OCI-LY1 (cell line): ENCODE data around the gene SLC35F3.

Source experiments
- H2AFZ ChIP-seq: fragments of 200-600 bp; sonication (generic), shearing (Covaris generic); 2 replicates; pipeline ENCODE4 v1.6.0; 2014; ENCODE audit warnings: antibody characterized with exemption, mild to moderate bottlenecking, low read length
- H3F3A ChIP-seq: fragments of 200-600 bp; sonication (generic), shearing (Covaris generic); 2 replicates; pipeline ENCODE4 v1.6.0; 2014; ENCODE audit warnings: mild to moderate bottlenecking, antibody characterized with exemption, low read length, moderate library complexity; ENCODE audit not compliant: insufficient read depth
- H3K27ac ChIP-seq: fragments of 200-600 bp; sonication (generic); 2 replicates; pipeline ENCODE4 v1.5.1; 2014; ENCODE audit warnings: low read length, mixed run types, mild to moderate bottlenecking, low read depth; ENCODE audit not compliant: poor library complexity, severe bottlenecking
- H3K27me3 ChIP-seq: fragments of 200-600 bp; sonication (generic); 2 replicates; pipeline ENCODE4 v1.6.0; 2014; ENCODE audit warnings: antibody characterized with exemption, mild to moderate bottlenecking, low read length, moderate library complexity; ENCODE audit not compliant: insufficient read depth
- H3K36me3 ChIP-seq: fragments of 200-600 bp; sonication (generic); 2 replicates; pipeline ENCODE4 v1.6.1; 2014; ENCODE audit warnings: mild to moderate bottlenecking, antibody characterized with exemption, low read length, moderate library complexity, mixed read lengths; ENCODE audit not compliant: insufficient read depth
- H3K4me1 ChIP-seq: fragments of 200-600 bp; sonication (generic); 2 replicates; pipeline ENCODE4 v1.5.1; 2014; ENCODE audit warnings: mild to moderate bottlenecking, low read length, moderate library complexity; ENCODE audit not compliant: insufficient read depth, severe bottlenecking
- H3K4me2 ChIP-seq: fragments of 200-600 bp; sonication (generic), shearing (Covaris generic); 2 replicates; pipeline ENCODE4 v1.6.1; 2014; ENCODE audit warnings: low read length
- H3K4me3 ChIP-seq: fragments of 200-600 bp; sonication (generic); 2 replicates; pipeline ENCODE4 v1.5.1; 2014; ENCODE audit warnings: low read length, low read depth, mild to moderate bottlenecking, mixed read lengths; ENCODE audit not compliant: poor library complexity, severe bottlenecking
- H3K79me2 ChIP-seq: fragments of 200-600 bp; shearing (Covaris generic); 2 replicates; pipeline ENCODE4 v1.6.1; 2016; ENCODE audit warnings: mixed run types, low read length, mixed read lengths; ENCODE audit not compliant: insufficient read depth
- H3K9ac ChIP-seq: fragments of 200-600 bp; sonication (generic), shearing (Covaris generic); 2 replicates; pipeline ENCODE4 v1.6.1; 2014; ENCODE audit warnings: mild to moderate bottlenecking, low read length, mixed read lengths
- H3K9me2 ChIP-seq: fragments of 200-600 bp; sonication (generic), shearing (Covaris generic); 2 replicates; pipeline ENCODE4 v1.6.1; 2014; ENCODE audit warnings: low read depth, mild to moderate bottlenecking, low read length, mixed read lengths
- H3K9me3 ChIP-seq: fragments of 200-600 bp; shearing (Covaris generic); 2 replicates; pipeline ENCODE4 v1.6.1; 2014; ENCODE audit warnings: low read length, mixed read lengths
- H4K20me1 ChIP-seq: fragments of 200-600 bp; sonication (generic), shearing (Covaris generic); 2 replicates; pipeline ENCODE4 v1.6.0; 2016; ENCODE audit warnings: mild to moderate bottlenecking, low read length; ENCODE audit not compliant: insufficient read depth
- CTCF ChIP-seq: fragments of 200-600 bp; sonication (generic), shearing (Covaris generic); IDR thresholded peaks from 2 replicates; pipeline ENCODE4 v1.5.1; 2017; ENCODE audit warnings: mild to moderate bottlenecking, antibody characterized with exemption, low read length, moderate library complexity, mixed read lengths
- EZH2 ChIP-seq: fragments of 200-600 bp; sonication (generic), shearing (Covaris generic); IDR thresholded peaks from 2 replicates; pipeline ENCODE4 v1.8.0; 2017; ENCODE audit warnings: borderline replicate concordance, mixed run types, mild to moderate bottlenecking, antibody characterized with exemption, low read length, moderate library complexity, mixed read lengths

The SLC35F3 gene

GRCh38 chr1:234222561-234223280 is 318.2 kb downstream of the SLC35F3 start:
- Histone ChIP-seq H4K20me1 (no peaks in the 10 kb centered on the region), H3K9me3 (no peaks in the 10 kb centered on the region), H3K27me3 (no peaks in the 10 kb centered on the region), H3K9me2 (no peaks in the 10 kb centered on the region), H2AFZ (no peak overlapping the region), H3K9ac (no peak overlapping the region), H3F3A (no peaks in the 10 kb centered on the region), H3K27ac (no peak overlapping the region), H3K4me2 (no peak overlapping the region), H3K4me3 (no peak overlapping the region), H3K4me1 (no peaks in the 10 kb centered on the region), H3K36me3 (no peaks in the 10 kb centered on the region), H3K79me2 (no peaks in the 10 kb centered on the region)
- TF ChIP-seq EZH2 = no peak

- Histone ChIP-seq H3K4me2 (no peak overlapping the region), H3K9me2 (no peaks in the 10 kb centered on the region), H3F3A (no peaks in the 10 kb centered on the region), H3K4me3 (no peak overlapping the region), H3K9ac (no peak overlapping the region), H3K27me3 (no peaks in the 10 kb centered on the region), H3K9me3 (no peaks in the 10 kb centered on the region), H3K27ac (no peak overlapping the region), H3K79me2 (no peaks in the 10 kb centered on the region), H2AFZ (no peak overlapping the region), H3K4me1 (no peaks in the 10 kb centered on the region), H4K20me1 (no peaks in the 10 kb centered on the region), H3K36me3 (no peaks in the 10 kb centered on the region)
- no peak for TF ChIP-seq CTCF
- no peak for TF ChIP-seq EZH2
Observed at GRCh38 chr1:234226113-234226818, 321.8 kb downstream of the SLC35F3 start.

- Histone ChIP-seq H3K4me1 (no peaks in the 10 kb centered on the region), H4K20me1 (no peaks in the 10 kb centered on the region), H3K79me2 (no peaks in the 10 kb centered on the region), H3K4me3 (no peak overlapping the region), H3K9me3 (no peaks in the 10 kb centered on the region), H3F3A (no peaks in the 10 kb centered on the region), H3K27me3 (no peaks in the 10 kb centered on the region), H2AFZ (no peak overlapping the region), H3K36me3 (no peaks in the 10 kb centered on the region), H3K27ac (no peak overlapping the region), H3K9ac (no peak overlapping the region), H3K4me2 (no peak overlapping the region), H3K9me2 (no peaks in the 10 kb centered on the region)
- no peak for TF ChIP-seq CTCF
- no peak for TF ChIP-seq EZH2
Observed at GRCh38 chr1:234226819-234227165, 322.3 kb downstream of the SLC35F3 start.
